Endothelial cell of umbilical vein (primary cell): ENCODE data around the gene MDGA2. TPM values are rescaled to one million over a fixed set of nuclear protein-coding genes. Genes with fewer than 3 reads are reported as not detected.

Source experiments
- BruUV-seq: library from RNA; stranded (reverse); fragments of 400-500 nt; replicated peaks from 2 replicates; lab custom pipeline; 2021; lab: Mats Ljungman, UMichigan
- CTCF ChIA-PET: fragments of 300-600, 350-600 bp; sonication (Branson Sonifier 250); formaldehyde crosslinking; loops from one replicate; lab custom pipeline; 2021; ENCODE audit warnings: antibody characterized with exemption, inconsistent platforms; lab: Charles Lee
- POLR2A ChIA-PET: fragments of 300-600, 350-600 bp; sonication (Branson Sonifier 250); formaldehyde crosslinking; loops from one replicate; lab custom pipeline; 2021; ENCODE audit warnings: antibody characterized with exemption, inconsistent platforms; lab: Charles Lee
- DNase-seq: peaks from one replicate; pipeline ENCODE4 v3.0.0-alpha.2; 2011; ENCODE audit warnings: low read depth, low spot score
- FAIRE-seq: peaks from 2 replicates; lab custom pipeline; 2011; peaks lifted over from hg19 to GRCh38; lab: Jason Lieb, UNC
- H2AFZ ChIP-seq: 2 replicates; pipeline ENCODE4 v1.6.0; 2012; ENCODE audit warnings: low read depth, low read length, control low read depth, inconsistent platforms
- H3K27ac ChIP-seq: 2 replicates; pipeline ENCODE4 v1.5.1; 2011; ENCODE audit warnings: low read depth, mild to moderate bottlenecking, control low read depth, low read length, moderate library complexity; ENCODE audit not compliant: insufficient read depth
- H3K27me3 ChIP-seq, 2 experiments: 2 replicates each; pipeline versions ENCODE4 v1.6.0 to v1.6.1; 2011; ENCODE audit warnings: low read length in 2 of 2, mixed read lengths in 1 of 2; ENCODE audit not compliant: control insufficient read depth in 2 of 2, insufficient read depth in 2 of 2
- H3K36me3 ChIP-seq, 2 experiments: 2 replicates in 1 of 2; 3 replicates in 1 of 2; pipeline ENCODE4 v1.5.1; 2011; ENCODE audit warnings: low read length in 2 of 2, mild to moderate bottlenecking in 1 of 2, moderate library complexity in 1 of 2; ENCODE audit not compliant: control insufficient read depth in 2 of 2, insufficient read depth in 2 of 2; ENCODE audit errors: extremely low read depth in 1 of 2
- H3K4me1 ChIP-seq: 3 replicates; pipeline ENCODE4 v1.5.1; 2011; ENCODE audit warnings: mild to moderate bottlenecking, low read length; ENCODE audit not compliant: control insufficient read depth, insufficient read depth; ENCODE audit errors: extremely low read depth
- H3K4me2 ChIP-seq: 2 replicates; pipeline ENCODE4 v1.6.1; 2011; ENCODE audit warnings: low read length, control low read depth, mixed read lengths; ENCODE audit not compliant: insufficient read depth
- H3K4me3 ChIP-seq, 3 experiments: fragments of 200-600 bp in 1 of 3; sonication (generic), shearing (Covaris generic) in 1 of 3; replicated peaks in 1 of 3; 2 replicates each; pipeline ENCODE4 v1.5.1; 2011 to 2016; ENCODE audit warnings: control low read depth in 3 of 3, low read length in 3 of 3, mild to moderate bottlenecking in 2 of 3, inconsistent platforms in 1 of 3, low read depth in 1 of 3, moderate library complexity in 1 of 3; ENCODE audit not compliant: insufficient read depth in 1 of 3
- H3K79me2 ChIP-seq: 2 replicates; pipeline ENCODE4 v1.6.0; 2012; ENCODE audit warnings: low read length, inconsistent platforms; ENCODE audit not compliant: control insufficient read depth, insufficient read depth
- H3K9ac ChIP-seq: replicated peaks from 2 replicates; pipeline ENCODE3; 2011; ENCODE audit warnings: low read length, control low read depth; ENCODE audit not compliant: insufficient read depth; ENCODE audit errors: extremely low read depth
- H3K9me1 ChIP-seq: replicated peaks from 3 replicates; pipeline ENCODE4 v1.6.0; 2011; ENCODE audit warnings: mild to moderate bottlenecking, low read length; ENCODE audit not compliant: control insufficient read depth, insufficient read depth; ENCODE audit errors: extremely low read depth
- H3K9me3 ChIP-seq: replicated peaks from 2 replicates; pipeline ENCODE4 v1.5.1; 2012; ENCODE audit warnings: low read length, inconsistent platforms; ENCODE audit not compliant: control insufficient read depth, insufficient read depth
- H4K20me1 ChIP-seq: replicated peaks from 2 replicates; pipeline ENCODE3; 2011; ENCODE audit warnings: mild to moderate bottlenecking, low read length; ENCODE audit not compliant: control insufficient read depth, insufficient read depth; ENCODE audit errors: extremely low read depth
- EZH2 ChIP-seq: IDR thresholded peaks from 2 replicates; pipeline ENCODE4 v1.6.1; 2012; ENCODE audit warnings: borderline replicate concordance, low read depth, mild to moderate bottlenecking, moderate library complexity, low read length, inconsistent platforms; ENCODE audit not compliant: severe bottlenecking
- FOS ChIP-seq: IDR thresholded peaks from 2 replicates; pipeline ENCODE4 v1.6.1; 2011; ENCODE audit warnings: mild to moderate bottlenecking, low read length, moderate library complexity, borderline replicate concordance; ENCODE audit not compliant: insufficient read depth
- GATA2 ChIP-seq: IDR thresholded peaks from 2 replicates; pipeline ENCODE4 v1.7.0; 2011; ENCODE audit warnings: low read depth, mild to moderate bottlenecking, moderate library complexity, mixed read lengths, low read length; ENCODE audit not compliant: insufficient read length, insufficient read depth
- JUN ChIP-seq: IDR thresholded peaks from 2 replicates; pipeline ENCODE4 v1.6.1; 2011; ENCODE audit warnings: borderline replicate concordance, low read depth; ENCODE audit not compliant: insufficient read length, insufficient read depth
- MYC ChIP-seq: IDR thresholded peaks from one replicate; pipeline ENCODE4 v1.6.1; 2011; ENCODE audit warnings: mild to moderate bottlenecking, low read depth, low read length
- POLR2A ChIP-seq: IDR thresholded peaks from 2 replicates; pipeline ENCODE4 v1.6.1; 2012; ENCODE audit warnings: low read depth, mild to moderate bottlenecking, control low read depth, low read length
- POLR2AphosphoS5 ChIP-seq: IDR thresholded peaks from 2 replicates; pipeline ENCODE4 v1.6.1; 2012; ENCODE audit warnings: low read depth, mild to moderate bottlenecking, control low read depth, low read length, moderate library complexity; ENCODE audit not compliant: insufficient read depth
- dilution Hi-C: fragments of 300-500 bp; cut with MboI; formaldehyde crosslinking; loops from one replicate; pipeline ENCODE4 v1.15.0; 2019; ENCODE audit warnings: low sequenced_read_pairs; ENCODE audit not compliant: extremely low pct_ligation_motif_present
- intact Hi-C: fragments of 100-400 bp; cut with micrococcal nuclease; formaldehyde crosslinking; loops from one replicate; pipeline ENCODE4 v1.10.0; 2022
- polyA plus RNA-seq, 4 experiments: library from polyadenylated mRNA; depleted of rRNA in 3 of 4; stranded (reverse) in 3 of 4; unstranded in 1 of 4; fragments of >200 nt; gene quantifications; 2 replicates each; pipeline versions ENCODE4 v1.2.1 to v1.2.3, GENCODE V29; 2011 to 2012; ENCODE audit warnings: missing spikeins in 1 of 4
- total RNA-seq: library from RNA; stranded (reverse); gene quantifications from 2 replicates; pipeline ENCODE4 v1.2.3, GENCODE V29; 2021
- TF ChIP-seq, protein P1 (sequence below), 2 donors: IDR thresholded peaks; 1 replicate in 1 of 2; 2 replicates in 1 of 2; pipeline ENCODE4 v1.5.1; 2011; ENCODE audit warnings: low read length in 2 of 2, mild to moderate bottlenecking in 2 of 2, moderate library complexity in 2 of 2, control low read depth in 1 of 2, inconsistent platforms in 1 of 2, low read depth in 1 of 2; ENCODE audit not compliant: insufficient read depth in 1 of 2; ENCODE audit errors: extremely low read depth in 1 of 2
- TF ChIP-seq, protein P2 (sequence below): IDR thresholded peaks from 2 replicates; pipeline ENCODE4 v1.6.1; 2011; ENCODE audit not compliant: insufficient read depth, insufficient read length

Gene MDGA2
- total and polyA plus RNA-seq, 2 donors (not counting 3 experiments of a cell fraction or from before 2014, with no cell fraction given) = not detected

GRCh38 chr14:46885566-46885965 lies 789.8 kb downstream of the MDGA2 start:
- Histone ChIP-seq H4K20me1 (no peaks in the 10 kb centered on the region), H3K27ac (no peak overlapping the region), H3K4me1 (no peaks in the 10 kb centered on the region), H3K36me3 (no peaks in the 10 kb centered on the region), H3K4me3 (no peak overlapping the region), H3K79me2 (no peaks in the 10 kb centered on the region), H3K27me3 (no peaks in the 10 kb centered on the region), H2AFZ (no peak overlapping the region), H3K9me1 (no peaks in the 10 kb centered on the region), H3K9ac (no peak overlapping the region), H3K9me3 (no peaks in the 10 kb centered on the region), H3K4me2 (no peak overlapping the region)
- DNase-seq = no peak
- intact Hi-C loops (no loop called here), dilution Hi-C loops (no loop called here)
- ChIA-PET POLR2A (no interaction called here), CTCF (no interaction called here)
- TF ChIP-seq, protein P1, sequence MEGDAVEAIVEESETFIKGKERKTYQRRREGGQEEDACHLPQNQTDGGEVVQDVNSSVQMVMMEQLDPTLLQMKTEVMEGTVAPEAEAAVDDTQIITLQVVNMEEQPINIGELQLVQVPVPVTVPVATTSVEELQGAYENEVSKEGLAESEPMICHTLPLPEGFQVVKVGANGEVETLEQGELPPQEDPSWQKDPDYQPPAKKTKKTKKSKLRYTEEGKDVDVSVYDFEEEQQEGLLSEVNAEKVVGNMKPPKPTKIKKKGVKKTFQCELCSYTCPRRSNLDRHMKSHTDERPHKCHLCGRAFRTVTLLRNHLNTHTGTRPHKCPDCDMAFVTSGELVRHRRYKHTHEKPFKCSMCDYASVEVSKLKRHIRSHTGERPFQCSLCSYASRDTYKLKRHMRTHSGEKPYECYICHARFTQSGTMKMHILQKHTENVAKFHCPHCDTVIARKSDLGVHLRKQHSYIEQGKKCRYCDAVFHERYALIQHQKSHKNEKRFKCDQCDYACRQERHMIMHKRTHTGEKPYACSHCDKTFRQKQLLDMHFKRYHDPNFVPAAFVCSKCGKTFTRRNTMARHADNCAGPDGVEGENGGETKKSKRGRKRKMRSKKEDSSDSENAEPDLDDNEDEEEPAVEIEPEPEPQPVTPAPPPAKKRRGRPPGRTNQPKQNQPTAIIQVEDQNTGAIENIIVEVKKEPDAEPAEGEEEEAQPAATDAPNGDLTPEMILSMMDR (IDR thresholded peaks at IDR 0.05; ENCODE audit: extremely low read depth in 1 of 2, insufficient read depth in 1 of 2, low read depth in 1 of 2, low read length in 2 of 2) = no peak
- no peak for TF ChIP-seq MYC
- no peak for TF ChIP-seq JUN
- TF ChIP-seq POLR2AphosphoS5 = no peak
- TF ChIP-seq POLR2A = no peak
- TF ChIP-seq GATA2 = no peak
- TF ChIP-seq, protein P2, sequence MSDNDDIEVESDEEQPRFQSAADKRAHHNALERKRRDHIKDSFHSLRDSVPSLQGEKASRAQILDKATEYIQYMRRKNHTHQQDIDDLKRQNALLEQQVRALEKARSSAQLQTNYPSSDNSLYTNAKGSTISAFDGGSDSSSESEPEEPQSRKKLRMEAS = no peak
- TF ChIP-seq FOS = no peak
- TF ChIP-seq EZH2 = no peak
- no peak for FAIRE-seq
- BruUV-seq = no TSS peak
